Activated CD4-positive, CD25-positive, alpha-beta regulatory T cell treated with anti-CD3 and anti-CD28 coated beads, Interleukin-2, amount 50 U/mL, for 24 hours (primary cell): ENCODE data around the gene PSMB1.

Source experiments
- ATAC-seq, 2 donors: fragments of 150-1000 bp; cut with Tn5 transposase; one replicate each; pipeline ENCODE4 v1.10.0; 2021; ENCODE audit warnings: mild to moderate bottlenecking in 1 of 2, moderate library complexity in 1 of 2

Gene PSMB1

DNA sequence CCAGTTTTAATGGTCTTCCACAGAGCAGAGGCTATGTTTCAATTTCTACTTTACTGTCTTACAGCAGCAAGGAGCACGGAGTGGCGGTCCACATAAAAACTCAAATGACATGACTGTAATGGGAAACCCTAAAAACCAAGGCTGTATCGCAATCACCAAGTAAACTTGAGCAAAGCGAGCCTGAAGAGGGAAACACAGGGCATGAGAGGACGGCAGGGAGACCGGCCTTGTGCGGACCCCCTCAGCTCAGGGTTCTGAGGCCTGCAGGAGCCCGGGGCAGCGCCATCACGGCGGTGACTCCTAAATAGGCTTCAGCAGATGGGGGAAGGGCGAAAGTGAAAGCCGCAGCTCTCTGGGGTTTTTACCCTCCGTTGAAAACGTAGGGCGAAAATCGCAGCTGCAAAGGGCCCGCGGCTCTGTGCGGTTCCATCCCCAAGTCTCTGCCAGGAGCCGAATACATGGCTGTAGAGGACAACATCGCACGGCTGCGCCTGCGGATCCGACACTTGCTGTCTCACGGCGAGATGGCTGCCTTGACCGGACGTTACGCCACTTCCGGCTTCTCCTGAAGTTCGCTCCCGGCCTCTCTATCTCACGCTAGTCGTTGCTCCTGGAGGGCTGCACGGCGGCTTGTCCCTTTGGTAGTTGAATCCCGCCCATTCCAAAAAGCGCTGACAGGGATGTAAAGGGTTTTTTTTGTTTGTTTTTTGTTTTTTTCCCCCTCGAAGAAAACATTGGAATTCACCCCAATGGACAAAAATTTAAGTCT is at the start of gene PSMB1:
PSMB1 (minus strand) TSS at position 543 of the 769 bp plus-strand sequence; CDS start at position 478, 65 bp downstream.
- ATAC-seq = peak; percentile 41 to 51

DNA sequence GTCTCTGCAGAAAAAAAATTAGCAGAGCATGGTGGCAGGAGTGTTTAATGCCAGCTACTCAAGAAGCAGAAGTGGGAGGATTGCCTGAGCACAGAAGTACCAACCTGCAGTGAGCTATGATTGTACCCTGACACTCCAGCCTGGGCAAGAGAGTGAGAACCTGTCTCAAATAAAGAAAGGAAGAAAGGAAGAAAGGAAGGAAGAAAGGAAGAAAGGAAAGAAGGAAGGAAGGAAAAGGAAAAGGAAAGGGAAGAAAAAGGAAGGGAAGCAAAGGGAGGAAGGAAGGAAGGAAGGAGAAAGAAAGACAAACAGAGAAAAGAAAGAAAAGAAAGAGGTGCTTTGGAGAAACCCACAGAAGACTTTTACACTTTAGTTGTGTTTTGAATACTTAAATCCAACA is 44.2 kb upstream of the PSMB1 start:
- no peak for ATAC-seq

DNA sequence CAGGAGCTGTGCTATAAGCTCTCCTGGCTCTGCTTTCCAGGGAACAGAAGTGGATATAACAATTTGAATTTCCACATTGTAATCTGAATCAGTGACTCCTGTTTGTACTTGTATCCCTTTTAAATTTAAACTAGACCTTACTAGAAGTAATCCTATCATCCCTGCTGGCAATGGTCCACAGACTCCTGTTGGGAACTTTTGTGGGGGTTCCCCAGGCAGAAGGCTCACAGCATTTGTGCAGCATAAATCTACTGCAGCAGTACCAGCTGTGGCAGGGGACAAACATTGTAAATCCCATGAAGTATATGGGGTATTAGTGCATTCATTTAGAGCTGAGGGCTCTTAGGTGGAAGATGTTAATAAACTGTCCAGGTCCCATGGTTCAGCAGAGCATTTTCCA is 43.3 kb upstream of the PSMB1 start:
- ATAC-seq = no peak

DNA sequence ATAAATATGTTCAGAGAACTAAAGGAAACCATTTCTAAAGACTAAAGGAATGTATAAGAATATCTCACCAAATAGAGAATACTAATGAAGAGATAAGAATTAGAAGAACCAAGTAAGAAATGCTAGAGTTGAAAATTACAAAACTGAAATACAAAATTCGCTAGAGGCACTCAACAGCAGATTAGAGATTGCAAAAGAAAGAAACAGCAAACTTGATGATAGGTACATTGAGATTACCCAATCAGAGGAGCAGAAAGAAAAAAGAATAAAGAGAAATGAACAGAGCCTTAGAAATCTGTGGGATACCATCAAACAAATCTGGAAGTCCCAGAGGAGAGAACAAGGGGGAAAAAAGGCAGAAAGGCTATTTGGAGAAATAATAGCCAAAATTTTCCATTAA is 37.6 kb upstream of the PSMB1 start:
- no peak for ATAC-seq

DNA sequence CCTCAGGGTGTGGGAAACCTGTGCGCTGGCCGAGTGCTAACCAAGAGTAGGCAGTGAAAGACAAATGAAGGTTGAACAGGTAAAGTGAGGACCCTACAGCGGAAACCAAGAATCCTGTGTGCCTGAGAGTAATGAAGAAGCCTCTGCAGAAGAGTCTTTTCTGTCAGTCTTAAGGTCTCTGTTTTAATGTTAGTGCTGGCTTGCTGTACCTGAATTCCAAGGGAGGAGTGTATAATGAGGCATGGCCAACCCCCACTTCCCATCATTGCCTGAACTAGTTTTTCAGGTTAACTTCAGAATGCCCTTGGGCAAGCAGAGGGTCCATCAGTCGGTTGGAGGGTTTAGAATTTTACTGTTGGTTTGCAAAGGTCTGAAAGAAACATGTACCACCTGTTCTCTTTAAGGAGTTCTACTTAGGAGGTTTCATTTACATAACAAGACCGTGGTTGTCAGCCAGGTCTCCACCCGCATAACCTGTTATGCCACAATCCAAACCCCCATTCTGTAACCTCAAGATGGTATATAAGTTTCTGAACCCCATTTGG is 31.9 kb upstream of the PSMB1 start:
- ATAC-seq = no peak

DNA sequence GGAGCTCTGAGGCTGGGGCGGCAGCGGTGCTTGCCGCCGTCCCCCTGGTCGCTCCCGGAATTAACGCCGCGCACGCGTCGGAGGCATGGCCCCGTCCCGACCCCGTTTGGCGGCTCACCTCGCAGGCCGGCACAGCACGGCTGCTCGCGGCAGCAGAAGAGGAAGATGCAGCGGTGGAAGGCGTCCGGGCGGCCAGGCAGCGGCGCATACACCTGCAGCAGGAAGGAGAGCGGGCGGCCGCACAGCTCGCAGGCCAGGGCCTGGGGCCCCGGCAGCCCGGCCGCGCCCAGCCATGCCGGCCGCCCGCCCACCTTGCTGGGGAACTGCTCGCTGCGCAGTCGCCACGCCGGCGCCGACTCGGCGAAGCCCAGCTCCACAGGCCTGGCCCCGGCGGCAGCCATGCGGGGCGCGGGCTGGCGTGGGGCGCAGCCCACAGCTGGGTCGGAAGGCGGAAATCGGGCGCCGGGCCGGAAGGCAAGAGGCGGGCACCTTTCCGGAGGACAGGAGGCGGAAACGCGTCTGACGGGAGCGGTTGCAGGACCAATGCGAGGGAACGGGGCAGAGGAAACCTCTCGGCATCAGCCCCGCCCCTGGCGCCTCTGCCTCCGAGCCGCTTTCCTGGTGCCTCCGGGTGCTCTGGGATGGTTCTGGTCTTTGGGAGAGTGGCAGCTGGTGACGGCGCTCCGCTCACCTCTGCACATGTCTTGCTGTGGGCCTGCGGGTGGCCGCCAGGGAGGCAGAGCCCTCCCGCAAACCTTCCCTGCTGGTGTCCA is 31.3 kb upstream of the PSMB1 start, which contains the start of gene PDCD2:
PDCD2 (minus strand) TSS at position 457 of the 773 bp plus-strand sequence; CDS start at position 401, 56 bp downstream.
- ATAC-seq = peak; percentile 98

DNA sequence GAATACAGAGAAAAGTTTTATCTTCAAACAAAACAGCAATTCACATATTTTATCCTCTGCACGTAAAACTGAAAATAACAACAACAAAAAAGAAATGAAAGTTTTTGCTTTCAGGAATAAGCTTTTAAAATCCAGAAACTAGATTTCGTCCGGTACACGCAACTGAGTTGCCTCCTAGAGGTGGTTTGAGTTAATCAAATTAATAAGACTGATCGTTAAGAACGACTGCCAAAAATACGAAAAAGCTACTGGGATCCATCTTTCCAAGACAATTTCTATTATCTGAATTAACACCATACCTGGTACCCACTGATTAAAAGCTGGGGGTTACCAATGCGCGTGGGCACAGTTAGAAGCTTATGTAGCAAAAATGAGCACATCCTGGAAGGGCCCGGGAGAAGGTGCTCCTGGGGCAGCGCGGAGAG is 30.7 kb upstream of the PSMB1 start:
- no peak for ATAC-seq

DNA sequence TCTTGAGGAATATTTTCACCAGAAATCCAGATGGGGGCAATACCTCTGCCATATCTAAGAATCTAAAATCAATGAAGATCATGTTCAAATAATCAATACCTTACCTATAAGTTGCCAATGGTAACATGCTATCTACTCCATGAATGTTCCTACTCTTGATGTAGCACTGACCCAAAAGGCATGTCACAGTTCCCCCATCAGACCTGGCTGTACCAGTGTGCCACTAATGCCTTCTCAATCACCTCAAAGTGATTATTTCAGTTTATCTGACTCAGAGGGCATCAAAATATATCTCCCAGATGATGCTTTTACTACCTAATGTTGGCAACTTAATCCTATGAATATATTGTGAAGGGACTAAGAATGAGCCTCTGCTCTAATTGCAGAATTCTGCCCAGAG is 25.8 kb upstream of the PSMB1 start:
- ATAC-seq = no peak

DNA sequence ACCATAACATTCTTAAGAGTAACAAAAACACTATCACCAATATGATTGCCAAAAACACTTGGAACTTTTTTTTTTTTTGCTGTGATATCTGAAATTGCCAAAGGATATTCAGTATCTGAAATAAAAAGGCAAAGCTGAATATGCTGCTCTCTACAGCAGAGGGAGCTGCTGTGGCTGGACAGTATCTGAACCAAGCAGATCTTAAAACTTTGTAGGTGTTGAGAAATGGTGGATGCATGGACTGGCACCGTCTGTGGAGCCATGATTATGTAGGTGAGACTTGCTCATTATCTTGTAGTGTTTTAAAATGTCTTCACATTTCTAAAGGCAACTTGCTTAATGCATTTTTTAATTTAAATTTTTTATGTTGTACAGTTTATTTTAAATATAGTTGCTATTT is 22.1 kb upstream of the PSMB1 start:
- no peak for ATAC-seq

DNA sequence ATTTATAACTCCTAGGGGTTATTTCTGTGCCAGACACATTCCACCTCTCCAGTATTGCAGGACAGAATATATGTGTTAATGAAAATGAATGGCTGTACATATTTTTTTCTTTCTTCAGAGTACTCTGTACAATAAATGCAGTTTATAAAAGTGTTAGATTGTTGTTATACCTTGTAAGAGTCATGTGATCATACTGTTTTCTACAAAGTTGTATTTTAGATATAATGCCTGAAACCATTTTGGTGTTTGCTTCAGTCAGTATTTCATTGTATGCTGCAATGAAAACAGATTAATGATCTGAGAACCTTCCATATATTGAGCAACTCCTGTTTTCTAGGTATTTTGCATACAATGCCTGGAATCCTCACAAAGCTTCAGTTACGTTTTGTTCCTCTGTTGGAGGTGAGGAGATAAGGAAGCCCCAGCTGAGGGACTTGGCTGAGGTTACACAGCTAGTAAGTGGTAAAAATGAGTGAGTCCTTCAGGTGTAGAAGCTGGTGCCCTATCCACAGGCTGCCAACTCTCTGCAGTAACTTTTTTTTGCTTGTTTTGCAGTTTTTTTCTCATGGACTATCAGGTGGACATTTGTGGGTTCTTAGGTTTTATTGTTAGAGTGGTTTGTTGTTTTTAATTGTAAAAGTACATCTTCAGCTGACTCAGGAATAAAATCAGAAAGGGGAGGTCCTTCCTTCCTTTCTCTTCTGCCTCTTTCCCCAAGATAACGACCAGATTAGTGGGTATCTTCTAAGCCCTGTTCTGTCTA is 19.8 kb upstream of the PSMB1 start:
- ATAC-seq = no peak

DNA sequence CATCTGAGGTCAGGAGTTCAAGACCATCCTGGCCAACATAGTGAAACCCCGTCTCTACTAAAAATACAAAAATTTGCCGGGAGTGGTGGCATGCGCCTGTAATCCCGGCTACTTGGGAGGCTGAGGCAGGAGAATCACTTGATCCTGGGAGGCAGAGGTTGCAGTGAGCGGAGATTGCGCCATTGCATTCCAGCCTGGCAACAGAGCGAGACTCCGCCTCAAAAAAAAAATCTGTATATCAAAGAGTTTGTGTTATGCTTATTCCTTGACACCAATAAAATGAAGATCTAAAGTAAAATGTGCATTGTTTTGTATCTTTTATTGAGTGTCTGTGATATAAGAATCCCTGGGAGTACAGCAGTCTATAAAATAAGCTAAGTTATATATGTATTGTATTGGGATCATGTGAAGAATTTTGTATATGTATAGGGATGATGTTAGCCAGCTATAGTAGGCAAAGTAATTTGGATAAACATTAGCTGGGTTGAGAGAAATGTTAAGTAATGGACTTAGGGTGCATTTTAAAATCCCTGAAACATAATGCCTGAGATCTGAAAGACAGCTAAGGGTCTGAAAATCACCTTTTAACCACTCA is 11.9 kb upstream of the PSMB1 start:
- ATAC-seq = no peak

DNA sequence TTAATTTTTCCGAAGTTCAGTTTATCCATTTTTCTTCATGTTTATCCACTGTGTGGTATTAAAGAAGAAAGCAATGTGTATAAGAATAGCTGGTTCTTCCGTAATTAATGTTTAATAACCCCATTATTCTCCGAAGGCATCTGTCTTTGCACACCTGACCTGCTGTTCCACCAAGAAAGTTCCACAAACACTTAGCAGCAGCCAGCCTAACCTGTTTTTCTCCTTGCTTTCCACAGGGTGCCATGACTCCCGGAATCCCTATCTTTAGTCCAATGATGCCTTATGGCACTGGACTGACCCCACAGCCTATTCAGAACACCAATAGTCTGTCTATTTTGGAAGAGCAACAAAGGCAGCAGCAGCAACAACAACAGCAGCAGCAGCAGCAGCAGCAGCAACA is 8.4 kb upstream of the PSMB1 start:
- ATAC-seq = no peak

DNA sequence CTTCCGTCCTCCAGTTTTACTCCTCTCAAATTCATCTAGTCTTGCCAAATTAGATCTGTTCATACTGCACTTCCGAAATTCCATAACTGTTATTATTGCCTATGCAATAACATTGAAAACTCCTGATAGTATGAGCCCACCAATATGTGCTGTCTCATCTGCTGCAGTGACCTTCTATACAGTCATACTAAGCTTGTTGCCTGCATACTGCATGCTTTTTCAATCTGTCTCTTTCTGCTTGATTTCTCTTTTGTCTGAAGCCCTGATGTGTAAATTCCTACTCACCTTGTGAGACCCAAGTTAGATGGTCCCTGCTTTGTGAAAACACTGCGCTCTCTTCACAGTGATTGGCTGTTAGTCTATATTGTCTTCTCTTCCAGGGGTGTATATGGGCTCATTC is 2.2 kb upstream of the PSMB1 start:
- ATAC-seq = no peak

DNA sequence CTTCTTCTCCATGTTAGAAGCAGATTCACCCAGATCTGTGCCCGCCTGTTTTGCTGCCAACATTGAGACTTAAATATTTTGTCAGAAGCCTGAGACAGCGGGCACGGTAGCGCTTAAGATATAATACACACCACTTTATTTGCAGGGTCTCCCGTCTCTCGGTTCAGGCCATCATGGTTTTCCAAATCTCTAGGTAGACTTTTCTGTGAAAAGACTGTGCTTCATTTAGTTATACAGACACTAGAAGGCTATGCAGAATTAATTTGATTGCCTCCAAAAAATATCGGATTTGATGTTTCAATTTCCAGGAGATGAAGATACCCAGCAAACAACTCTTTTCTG is 1.7 kb upstream of the PSMB1 start:
- no peak for ATAC-seq

DNA sequence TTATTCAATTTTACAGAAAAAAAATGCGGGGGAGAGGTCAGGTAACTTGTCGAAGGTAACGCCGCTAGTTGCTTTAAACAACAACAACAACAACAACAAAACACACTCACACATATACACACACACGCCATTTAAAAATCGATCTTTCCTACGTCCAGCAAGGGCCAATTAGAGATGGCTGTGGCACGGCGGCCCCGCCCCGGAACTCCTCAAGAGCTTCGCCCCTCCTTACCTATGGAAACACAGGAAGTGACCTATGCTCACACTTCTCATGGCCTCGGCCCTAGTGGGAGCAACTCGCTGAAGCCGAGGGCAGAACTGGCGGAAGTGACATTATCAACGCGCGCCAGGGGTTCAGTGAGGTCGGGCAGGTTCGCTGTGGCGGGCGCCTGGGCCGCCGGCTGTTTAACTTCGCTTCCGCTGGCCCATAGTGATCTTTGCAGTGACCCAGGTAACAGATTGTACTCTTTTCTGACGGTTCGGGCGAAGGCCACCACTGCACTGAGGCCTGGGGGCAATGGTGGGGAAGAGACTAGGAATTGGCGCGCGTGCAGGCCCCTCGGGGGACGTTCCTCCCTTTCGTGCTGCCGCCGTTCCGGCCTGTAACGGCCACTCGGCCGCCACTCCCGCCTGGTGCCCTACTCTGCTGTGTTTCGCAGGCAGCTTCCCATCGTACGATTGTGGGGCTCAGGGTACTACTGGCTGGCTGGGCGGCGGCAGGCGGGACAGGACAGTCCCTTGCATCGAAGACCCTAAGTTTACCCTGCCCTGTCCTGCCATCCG is 1.1 kb upstream of the PSMB1 start, which contains the start of gene TBP:
TBP (plus strand) TSS at position 357 of the 783 bp plus-strand sequence. CDS start 2,661 bp downstream, outside the sequence.
- peak; percentile 97 for ATAC-seq

DNA sequence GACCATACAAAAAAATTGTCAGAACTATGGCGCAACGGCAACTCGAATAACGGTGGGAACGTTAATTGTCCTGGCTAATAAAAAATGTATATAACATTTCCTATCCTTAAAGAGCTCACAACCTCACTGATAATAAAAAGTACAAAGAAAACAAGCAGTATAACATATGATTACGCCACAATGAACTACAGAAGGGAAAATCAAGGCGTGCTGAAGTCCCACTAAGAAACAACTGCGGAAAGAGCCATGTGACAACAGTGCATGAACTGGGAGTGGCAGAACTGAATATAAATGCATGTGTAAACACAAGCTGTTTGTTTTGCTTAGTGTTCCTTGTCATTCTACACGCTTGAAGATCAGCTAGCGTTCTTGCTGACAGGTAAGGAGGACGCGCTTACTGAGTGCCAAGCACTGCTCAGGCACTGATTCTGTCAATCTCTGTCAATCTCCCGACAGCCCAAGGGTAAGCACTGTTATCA is 466 bp upstream of the PSMB1 start:
- peak; percentile 44 to 56 for ATAC-seq

DNA sequence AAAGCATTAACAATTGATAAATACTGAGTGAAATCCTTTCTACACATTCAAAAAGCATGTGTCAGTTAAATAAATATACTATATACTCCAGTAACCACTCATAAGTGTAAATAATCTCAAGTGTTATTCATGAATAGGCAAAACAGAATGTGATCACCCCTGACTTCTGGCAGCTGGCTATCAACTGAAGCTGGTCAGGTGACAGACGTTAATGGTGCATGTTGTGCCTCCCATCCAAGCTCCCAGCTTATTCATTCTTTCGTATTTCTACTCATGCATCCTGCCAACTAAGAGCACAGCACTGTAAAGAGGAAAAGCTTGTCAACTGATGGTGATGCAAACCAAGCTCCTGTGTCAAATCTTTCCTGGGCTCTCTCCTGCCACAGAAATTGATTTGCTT is 7.7 kb downstream of the PSMB1 start:
- no peak for ATAC-seq

DNA sequence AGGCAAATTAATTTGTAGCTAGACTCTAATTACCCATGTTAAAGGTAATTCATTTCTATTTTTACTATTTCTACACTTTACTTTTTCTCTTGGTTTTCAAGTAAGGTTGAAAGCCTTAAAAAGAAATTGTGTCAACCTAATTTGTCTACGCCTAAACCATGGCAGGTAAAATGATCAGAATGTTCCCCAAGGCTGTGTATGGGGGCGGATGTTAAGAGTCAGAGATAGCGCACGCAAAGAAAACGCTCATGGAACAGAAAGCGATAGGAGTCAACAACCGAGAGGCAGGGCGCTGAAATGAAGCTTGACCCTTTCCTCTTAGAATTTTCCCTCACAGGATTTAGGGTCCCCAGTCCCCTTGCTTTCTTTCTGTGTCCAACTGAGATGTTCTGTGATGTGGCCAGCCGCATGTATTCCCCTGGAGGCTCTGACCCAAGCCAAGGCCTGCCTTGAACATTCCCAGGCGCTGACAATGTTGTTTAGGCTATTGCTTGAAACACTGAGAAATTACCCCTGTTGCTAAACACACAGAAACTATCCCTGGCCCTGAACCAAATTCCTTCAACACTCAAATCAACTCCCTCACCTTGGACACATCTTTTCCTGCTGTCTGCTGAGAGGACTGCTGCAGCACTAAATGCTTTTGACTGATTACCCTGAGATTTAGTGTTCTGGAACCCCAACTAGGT is 10.9 kb downstream of the PSMB1 start:
- ATAC-seq = no peak

DNA sequence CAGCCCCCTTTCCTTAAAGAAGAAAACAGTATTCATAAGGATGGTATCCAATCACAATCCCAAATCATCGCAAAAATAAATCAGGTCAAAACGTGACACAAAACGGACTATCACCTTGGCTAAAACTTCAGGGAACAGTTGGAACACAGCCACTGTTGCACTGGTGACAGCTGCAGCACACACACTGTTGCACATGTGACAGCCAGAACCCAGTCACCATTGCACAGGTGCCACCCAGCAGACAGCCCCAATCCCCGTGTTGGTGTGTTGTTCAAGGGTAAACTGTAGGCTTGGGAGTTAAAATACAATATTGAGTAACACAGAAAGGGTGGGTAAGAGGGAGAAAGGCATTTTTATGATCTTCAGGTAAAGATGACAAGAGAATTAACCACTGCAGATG is 15.8 kb downstream of the PSMB1 start:
- ATAC-seq = no peak

DNA sequence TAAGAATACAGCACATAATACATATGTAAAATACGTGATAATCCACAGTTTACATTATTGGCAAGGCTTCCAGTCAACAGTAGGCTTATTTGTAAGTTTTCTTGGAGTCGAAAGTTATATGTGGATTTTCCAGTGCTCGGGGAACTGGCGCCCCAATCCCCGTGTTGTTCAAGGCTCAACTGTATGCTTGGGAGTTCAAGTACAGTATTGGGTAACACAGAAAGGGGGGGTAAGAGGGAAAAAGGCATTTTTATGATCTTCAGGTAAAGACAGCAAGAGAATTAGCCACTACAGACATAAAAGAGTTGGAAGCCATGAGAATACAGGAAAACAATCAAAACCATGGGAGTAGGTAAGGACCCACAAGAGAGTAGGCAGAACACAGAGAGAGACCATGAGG is 16.4 kb downstream of the PSMB1 start:
- ATAC-seq = no peak

DNA sequence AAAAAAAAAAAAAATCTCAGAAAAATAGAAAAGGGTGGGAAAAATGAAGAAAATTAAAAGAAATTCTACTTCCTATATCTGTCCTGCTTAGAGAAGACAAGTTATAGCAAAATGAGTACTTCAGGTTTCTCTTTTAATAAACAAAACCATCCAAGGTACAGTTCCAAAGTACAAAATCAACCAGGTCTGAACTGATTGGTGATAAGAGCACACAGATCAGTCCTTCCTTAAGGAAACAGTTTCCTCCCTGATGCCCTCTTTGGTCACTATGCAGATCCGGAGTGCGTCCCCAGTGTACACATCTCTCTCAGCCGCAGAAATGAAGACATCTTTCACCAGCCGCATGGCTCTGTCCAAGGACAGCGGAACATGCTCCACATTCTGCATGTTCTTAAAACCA is 18.1 kb downstream of the PSMB1 start:
- ATAC-seq = no peak
